Uterus (tissue), 2 donors: ENCODE measurements around the gene MSI1.

Experiments
- CTCF ChIP-seq, 4 experiments: fragments of 200-600 bp in 2 of 4; fragments of 450-650 bp in 2 of 4; sonication (generic) in 2 of 4; IDR thresholded peaks; one replicate each; pipeline ENCODE4 v1.5.1; 2016 to 2019; ENCODE audit warnings: antibody characterized with exemption in 4 of 4, mild to moderate bottlenecking in 2 of 4, moderate library complexity in 1 of 4
- POLR2A ChIP-seq, 2 donors: fragments of 450-650 bp; IDR thresholded peaks; one replicate each; pipeline ENCODE4 v1.6.1; 2016; ENCODE audit warnings: antibody characterized with exemption in 2 of 2, mild to moderate bottlenecking in 1 of 2, moderate library complexity in 1 of 2

GRCh38 chr12:120394483-120395367 lies 25.8 kb upstream of the MSI1 start:
- TF ChIP-seq CTCF (IDR thresholded peaks at IDR 0.05) = no peak
- TF ChIP-seq POLR2A (IDR thresholded peaks at IDR 0.05) = peak in 1 of 2 donors; percentile 25
